ENCODE data around the gene TPCN2.
A peak's percentile ranks its signal among the peaks of the same experiment; 100 is the strongest.

TPCN2 gene

GRCh38 chr11:69097263-69097662 lies 48.5 kb downstream of the TPCN2 start:
- no peak for DNase-seq

DNA sequence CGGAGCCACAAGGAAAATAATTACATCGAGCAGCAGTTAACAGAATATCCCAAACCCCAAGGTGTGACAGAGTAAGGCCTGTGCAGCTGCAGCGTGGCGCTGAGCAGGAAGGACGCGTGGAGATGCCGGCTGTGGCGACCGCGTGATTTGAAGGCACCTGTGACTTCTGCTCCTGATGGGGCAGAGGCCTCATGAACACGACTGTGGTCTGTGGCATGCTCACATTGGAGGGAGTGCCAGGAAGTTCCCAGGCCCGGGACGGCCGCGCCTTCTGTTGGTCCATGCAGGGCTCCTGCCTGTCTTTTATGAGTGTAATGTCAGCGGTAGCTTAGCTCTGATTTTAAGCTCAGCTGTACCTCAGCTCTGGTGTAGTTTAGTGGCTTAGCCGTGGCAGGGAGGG lies 50.4 kb downstream of the TPCN2 start:
- DNase-seq: no peak

GRCh38 chr11:69100454-69101114 lies 51.9 kb downstream of the TPCN2 start:
- no peak for DNase-seq

DNA sequence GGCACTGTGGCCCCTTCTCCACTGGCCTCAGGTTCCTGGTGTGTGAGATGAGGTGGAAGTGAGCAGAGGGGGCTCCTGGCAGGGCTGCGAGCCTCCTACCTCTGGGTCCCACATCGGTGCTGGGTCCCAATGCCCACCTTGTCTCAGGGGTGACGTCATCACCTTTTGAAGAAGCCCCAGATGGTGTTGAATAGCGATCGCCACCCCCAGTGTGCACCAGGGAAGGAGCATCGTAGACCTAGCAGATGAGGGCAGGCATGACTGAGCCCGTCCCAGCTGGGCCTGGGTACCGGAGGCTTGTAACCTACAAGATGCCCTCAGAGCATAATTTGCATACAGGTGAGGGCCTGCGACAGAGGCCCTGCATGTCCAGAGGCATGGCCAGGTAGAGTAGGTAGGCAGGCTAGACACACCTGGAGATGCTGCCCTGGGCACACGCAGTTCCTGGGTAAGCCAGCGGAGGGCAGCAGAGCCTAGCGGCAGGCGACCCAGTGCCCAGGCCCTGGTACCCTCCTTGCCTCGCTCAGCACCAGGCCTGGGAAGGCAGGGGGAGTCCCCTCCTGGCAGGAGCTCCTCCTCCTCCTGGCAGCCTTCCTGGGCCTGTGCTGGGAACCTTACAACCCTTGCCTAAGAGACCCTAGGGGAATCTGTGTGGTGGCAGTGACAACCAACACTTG lies 52.5 kb downstream of the TPCN2 start:
- peak; percentile 35 to 68 (median 60) for DNase-seq

- DNase-seq: no peak
Observed at GRCh38 chr11:69101792-69102695, 53.3 kb downstream of the TPCN2 start.

- no peak for DNase-seq
Observed at GRCh38 chr11:69102732-69103615, 54.2 kb downstream of the TPCN2 start.

DNA sequence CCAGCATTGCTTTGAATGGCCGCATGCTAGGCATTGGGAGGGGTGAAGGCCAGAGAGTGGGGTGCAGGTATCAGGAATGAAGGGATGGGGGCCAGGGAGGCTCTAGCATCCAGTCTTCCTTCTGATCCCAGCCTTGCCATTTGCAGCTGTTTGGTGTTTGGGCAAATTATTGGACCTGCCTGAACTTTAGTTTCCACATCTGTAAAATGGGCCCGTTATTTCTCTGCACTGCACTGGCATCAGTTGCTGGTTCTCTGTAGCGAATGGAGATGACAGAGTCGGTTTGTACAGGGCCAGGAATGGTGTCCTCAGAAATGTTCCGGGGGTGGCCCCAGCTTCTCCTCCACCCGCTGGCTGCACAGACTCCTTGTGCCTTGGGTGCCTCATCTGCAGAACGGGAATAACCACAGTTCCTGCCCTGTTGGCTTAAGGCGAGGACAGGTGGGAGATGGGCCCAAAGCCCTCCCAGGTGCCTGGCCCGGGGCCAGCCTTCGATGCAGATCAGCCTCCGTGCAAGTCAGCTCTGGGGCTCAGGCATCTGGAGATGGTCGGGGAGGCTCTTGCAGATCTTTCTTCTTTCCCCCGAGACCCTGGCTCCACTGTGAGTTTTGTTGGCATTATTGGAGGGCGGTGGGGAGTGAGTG lies 55.6 kb downstream of the TPCN2 start:
- no peak for DNase-seq

DNA sequence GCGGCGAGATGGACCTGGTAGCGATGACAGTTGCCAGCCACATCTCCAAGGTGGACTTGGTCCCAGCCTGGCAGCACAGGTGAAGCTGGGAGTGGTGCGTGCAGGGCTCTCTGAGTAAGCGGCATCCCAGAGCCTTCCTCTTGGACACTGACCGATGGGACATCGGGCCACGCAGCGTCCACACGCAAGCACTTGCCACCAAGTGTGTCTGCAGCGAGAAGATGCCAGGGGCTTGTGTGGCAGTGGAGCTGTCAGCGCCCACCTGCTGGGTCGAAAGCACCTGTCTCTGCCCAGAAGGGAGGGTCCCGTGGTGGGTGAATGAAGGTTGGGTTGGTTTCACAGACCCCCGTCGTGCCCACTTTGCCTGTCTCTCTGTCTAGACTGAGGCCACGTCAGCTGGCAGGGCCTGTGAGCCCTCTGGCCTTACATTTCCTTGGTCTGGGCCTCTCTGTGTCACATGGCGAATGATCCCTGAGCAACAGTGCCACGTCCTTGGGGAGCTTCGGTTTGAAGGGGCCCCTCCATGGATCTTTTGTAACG lies 56.2 kb downstream of the TPCN2 start:
- DNase-seq: no peak

- no peak for DNase-seq
Observed at GRCh38 chr11:69105461-69106030, 56.8 kb downstream of the TPCN2 start.

- DNase-seq: no peak
Observed at GRCh38 chr11:69106031-69106811, 57.5 kb downstream of the TPCN2 start.

DNA sequence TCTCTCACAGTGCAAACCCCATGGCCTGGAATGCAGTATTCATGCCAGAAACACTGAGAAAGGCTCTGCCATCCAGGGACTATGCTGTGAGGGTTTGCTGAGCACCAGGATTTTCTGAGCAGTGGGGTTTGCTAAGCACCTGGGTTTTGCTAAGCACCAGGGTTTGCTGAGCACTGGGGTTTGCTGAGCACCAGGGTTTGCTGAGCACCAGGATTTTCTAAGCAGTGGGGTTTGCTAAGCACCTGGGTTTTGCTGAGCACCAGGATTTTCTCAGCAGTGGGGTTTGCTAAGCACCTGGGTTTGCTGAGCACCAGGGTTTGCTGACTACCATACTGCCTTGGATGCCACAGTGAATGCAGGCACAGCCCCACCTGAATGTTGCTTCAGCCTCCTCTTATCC lies 58.7 kb downstream of the TPCN2 start:
- DNase-seq: no peak

GRCh38 chr11:69108030-69108429 lies 59.3 kb downstream of the TPCN2 start:
- no peak for DNase-seq

- no peak for DNase-seq
Observed at GRCh38 chr11:69108559-69108958, 59.8 kb downstream of the TPCN2 start.

DNA sequence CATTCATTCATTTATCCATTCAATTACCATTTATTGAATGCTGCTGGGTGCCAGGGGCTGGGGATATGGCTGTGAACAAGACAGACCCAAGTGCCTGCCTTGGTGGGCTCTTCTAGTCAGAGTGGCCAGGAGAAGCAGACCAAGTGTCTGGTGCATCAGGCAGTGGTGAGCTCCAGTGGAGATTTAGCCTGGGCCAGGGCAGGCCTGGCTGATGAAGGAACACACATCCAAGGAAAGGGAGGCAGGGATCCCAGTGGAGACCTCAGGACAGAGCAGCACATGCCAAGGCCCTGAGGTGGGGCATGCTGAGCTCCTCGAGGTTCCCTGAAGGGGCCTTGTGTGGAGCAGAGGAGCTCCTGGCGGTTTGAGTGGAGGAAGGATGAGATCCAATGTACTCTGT lies 60.4 kb downstream of the TPCN2 start:
- DNase-seq: no peak

DNA sequence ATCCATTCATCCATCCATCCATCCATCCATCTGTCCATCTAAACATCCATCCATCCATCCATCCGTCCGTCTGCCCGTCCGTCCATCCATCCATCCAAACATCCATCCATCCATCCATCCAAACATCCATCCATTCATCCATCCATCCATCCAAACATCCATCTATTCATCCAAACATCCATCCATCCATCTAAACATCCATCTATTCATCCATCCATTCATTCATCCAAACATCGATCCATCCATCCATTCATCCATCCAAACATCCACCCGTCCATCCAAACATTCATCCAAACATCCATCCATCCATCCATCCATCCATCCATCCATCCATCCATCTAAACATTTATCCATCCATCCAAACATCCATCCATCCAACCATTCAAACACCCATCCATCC lies 61.7 kb downstream of the TPCN2 start:
- DNase-seq: no peak

- no peak for DNase-seq
Observed at GRCh38 chr11:69111624-69112542, 63.2 kb downstream of the TPCN2 start.

GRCh38 chr11:69113226-69113625 lies 64.5 kb downstream of the TPCN2 start:
- no peak for DNase-seq

DNA sequence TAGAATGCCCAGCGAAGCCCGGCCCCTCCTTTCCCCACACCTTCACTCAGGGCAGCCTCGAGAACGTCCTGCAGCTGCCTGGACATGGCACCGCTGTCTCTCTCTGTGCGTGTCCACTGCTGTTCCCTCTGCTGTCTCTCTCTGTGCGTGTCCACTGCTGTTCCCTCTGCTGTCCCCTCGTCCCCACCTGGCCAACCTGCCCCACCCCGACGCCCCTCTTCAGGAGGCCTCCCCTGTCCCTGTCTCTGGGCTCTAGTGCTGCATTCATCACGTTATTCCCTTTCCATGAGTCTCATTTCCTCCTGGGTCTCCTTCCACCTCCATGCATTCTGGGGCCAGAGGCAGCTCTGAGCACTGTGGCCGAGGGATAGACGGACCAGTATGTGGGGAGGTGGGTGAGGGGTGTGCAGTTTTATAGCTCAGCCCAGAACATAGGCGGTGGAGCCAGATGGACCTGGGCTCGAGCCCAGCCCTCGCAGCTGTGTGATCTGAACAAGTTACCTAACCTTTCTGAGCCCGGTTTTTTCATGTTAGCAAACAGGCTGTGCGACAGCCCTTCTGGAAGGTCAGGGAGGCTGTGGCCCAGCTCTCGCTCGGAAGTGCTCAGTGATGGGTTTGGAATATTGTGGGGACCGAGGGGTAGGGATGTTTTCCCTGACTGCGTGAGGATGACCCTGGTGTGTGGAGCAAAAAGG lies 65.1 kb downstream of the TPCN2 start:
- DNase-seq: no peak

GRCh38 chr11:69114362-69114761 lies 65.6 kb downstream of the TPCN2 start:
- DNase-seq: no peak
